Neural progenitor cell (in vitro differentiated cells): Measurements from ENCODE around the gene CFAP92. TPM values are rescaled to one million over a fixed set of nuclear protein-coding genes. Genes with fewer than 3 reads are reported as not detected.

Experiments
- DNase-seq: peaks from one replicate; pipeline ENCODE4 v3.0.0-alpha.2; 2016; ENCODE audit warnings: low spot score
- H2AFZ ChIP-seq: fragments of 200-600 bp; sonication (generic); replicated peaks from 2 replicates; pipeline ENCODE4 v1.6.1; 2016; ENCODE audit warnings: antibody characterized with exemption
- H3F3A ChIP-seq: fragments of 200-600 bp; sonication (generic); 2 replicates; pipeline ENCODE4 v1.6.1; 2016; ENCODE audit warnings: antibody characterized with exemption, low read depth
- H3K27ac ChIP-seq: fragments of 200-600 bp; sonication (generic); 2 replicates; pipeline ENCODE4 v1.5.1; 2016; ENCODE audit warnings: mild to moderate bottlenecking
- H3K27me3 ChIP-seq: fragments of 200-600 bp; sonication (generic); 2 replicates; pipeline ENCODE4 v1.6.1; 2016; ENCODE audit warnings: mild to moderate bottlenecking, moderate library complexity
- H3K36me3 ChIP-seq: fragments of 200-600 bp; sonication (generic); 2 replicates; pipeline ENCODE4 v1.5.1; 2016
- H3K4me1 ChIP-seq: fragments of 200-600 bp; sonication (generic); 2 replicates; pipeline ENCODE4 v1.6.1; 2016; ENCODE audit warnings: mixed run types
- H3K4me2 ChIP-seq: fragments of 200-600 bp; sonication (generic); 2 replicates; pipeline ENCODE4 v1.6.1; 2016
- H3K4me3 ChIP-seq: fragments of 200-600 bp; sonication (generic); 2 replicates; pipeline ENCODE4 v1.5.1; 2016
- H3K79me2 ChIP-seq: fragments of 200-600 bp; sonication (generic); 2 replicates; pipeline ENCODE4 v1.6.1; 2016; ENCODE audit warnings: low read depth
- H3K9ac ChIP-seq: fragments of 200-600 bp; sonication (generic); 2 replicates; pipeline ENCODE4 v1.6.1; 2016
- H3K9me3 ChIP-seq: fragments of 200-600 bp; sonication (generic); 2 replicates; pipeline ENCODE4 v1.5.1; 2016; ENCODE audit warnings: low read depth
- H4K20me1 ChIP-seq: fragments of 200-600 bp; sonication (generic); 2 replicates; pipeline ENCODE4 v1.6.1; 2016; ENCODE audit warnings: low read depth
- H3K27ac Mint-ChIP-seq: 3 replicates; pipeline ENCODE4 v1.8.0; 2021; ENCODE audit warnings: mixed read lengths
- H3K27me3 Mint-ChIP-seq: 2 replicates; pipeline ENCODE4 v1.8.0; 2022; ENCODE audit warnings: low read depth, mild to moderate bottlenecking, inconsistent platforms, moderate library complexity, mixed read lengths; ENCODE audit not compliant: insufficient read depth
- H3K36me3 Mint-ChIP-seq: 3 replicates; pipeline ENCODE4 v1.8.0; 2021; ENCODE audit warnings: mixed read lengths
- H3K4me1 Mint-ChIP-seq: 3 replicates; pipeline ENCODE4 v1.8.0; 2021; ENCODE audit warnings: mixed read lengths
- H3K4me3 Mint-ChIP-seq: 3 replicates; pipeline ENCODE4 v1.8.0; 2021; ENCODE audit warnings: mild to moderate bottlenecking, moderate library complexity, mixed read lengths
- H3K9me3 Mint-ChIP-seq: 3 replicates; pipeline ENCODE4 v1.8.0; 2020; ENCODE audit warnings: mixed read lengths
- EZH2 ChIP-seq: fragments of 200-600 bp; sonication (generic); IDR thresholded peaks from 2 replicates; pipeline ENCODE4 v1.6.1; 2017; ENCODE audit warnings: antibody characterized with exemption, mild to moderate bottlenecking, moderate library complexity
- EZH2phosphoT487 ChIP-seq: fragments of 200-600 bp; sonication (generic); IDR thresholded peaks from 2 replicates; pipeline ENCODE4 v1.6.1; 2017; ENCODE audit warnings: antibody characterized with exemption
- total RNA-seq: library from RNA; depleted of rRNA; stranded (reverse); fragments of >200 nt; gene quantifications from 2 replicates; pipeline ENCODE4 v1.2.3, GENCODE V29; 2015; ENCODE audit warnings: low replicate concordance
- TF ChIP-seq, protein P1 (sequence below): fragments of 200-600 bp; sonication (generic); IDR thresholded peaks from 2 replicates; pipeline ENCODE4 v1.5.1; 2017; ENCODE audit warnings: antibody characterized with exemption, mild to moderate bottlenecking

CFAP92 gene
- total RNA-seq, 1 donor from 2014 or later, result 5.5 TPM

DNA sequence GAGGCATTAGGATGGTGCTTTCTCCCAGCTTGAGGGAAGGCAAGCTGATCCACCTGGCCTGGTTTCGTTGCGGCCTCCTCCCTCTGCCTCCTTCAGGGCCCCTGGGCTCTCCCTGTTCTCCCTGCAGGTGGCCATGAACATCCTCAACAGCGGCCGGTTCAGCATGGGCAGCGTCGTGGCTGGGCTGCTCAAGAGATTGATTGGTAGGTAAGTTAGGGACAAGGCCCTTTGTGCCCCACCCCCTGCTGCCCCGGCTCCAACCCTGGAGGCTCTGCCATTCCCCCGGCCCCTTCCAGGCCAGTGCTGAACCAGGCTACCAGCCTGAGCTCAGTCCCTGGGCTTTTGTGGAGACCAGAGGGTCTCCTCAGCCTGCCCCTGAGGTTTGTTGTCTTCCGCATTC, 91.5 kb downstream of the CFAP92 start:
- no peaks in the 10 kb centered on the region for H3K4me1 ChIP-seq
- no peak overlapping the region for H3K9ac ChIP-seq
- no peak overlapping the region for H3K4me3 ChIP-seq
- H3K9me3 ChIP-seq, result no peaks in the 10 kb centered on the region
- H3K79me2 ChIP-seq, result no peaks in the 10 kb centered on the region
- H4K20me1 ChIP-seq, result no peaks in the 10 kb centered on the region
- Mint-ChIP-seq H3K4me1 (peaks cover 2% of the 10 kb centered on the region), H3K27ac (no peak overlapping the region), H3K27me3 (peaks cover 3% of the 10 kb centered on the region), H3K36me3 (peaks cover 40% of the 10 kb centered on the region), H3K9me3 (no peaks in the 10 kb centered on the region), H3K4me3 (no peak overlapping the region)
- TF ChIP-seq, protein P1, sequence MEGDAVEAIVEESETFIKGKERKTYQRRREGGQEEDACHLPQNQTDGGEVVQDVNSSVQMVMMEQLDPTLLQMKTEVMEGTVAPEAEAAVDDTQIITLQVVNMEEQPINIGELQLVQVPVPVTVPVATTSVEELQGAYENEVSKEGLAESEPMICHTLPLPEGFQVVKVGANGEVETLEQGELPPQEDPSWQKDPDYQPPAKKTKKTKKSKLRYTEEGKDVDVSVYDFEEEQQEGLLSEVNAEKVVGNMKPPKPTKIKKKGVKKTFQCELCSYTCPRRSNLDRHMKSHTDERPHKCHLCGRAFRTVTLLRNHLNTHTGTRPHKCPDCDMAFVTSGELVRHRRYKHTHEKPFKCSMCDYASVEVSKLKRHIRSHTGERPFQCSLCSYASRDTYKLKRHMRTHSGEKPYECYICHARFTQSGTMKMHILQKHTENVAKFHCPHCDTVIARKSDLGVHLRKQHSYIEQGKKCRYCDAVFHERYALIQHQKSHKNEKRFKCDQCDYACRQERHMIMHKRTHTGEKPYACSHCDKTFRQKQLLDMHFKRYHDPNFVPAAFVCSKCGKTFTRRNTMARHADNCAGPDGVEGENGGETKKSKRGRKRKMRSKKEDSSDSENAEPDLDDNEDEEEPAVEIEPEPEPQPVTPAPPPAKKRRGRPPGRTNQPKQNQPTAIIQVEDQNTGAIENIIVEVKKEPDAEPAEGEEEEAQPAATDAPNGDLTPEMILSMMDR, result no peak
- TF ChIP-seq EZH2phosphoT487 (no peak), EZH2 (no peak)
- H3K27me3 ChIP-seq, result no peaks in the 10 kb centered on the region
- no peak for DNase-seq
- H2AFZ ChIP-seq, result no peak overlapping the region
- no peak overlapping the region for H3K27ac ChIP-seq
- H3K4me2 ChIP-seq, result no peak overlapping the region
- no peaks in the 10 kb centered on the region for H3K36me3 ChIP-seq
- H3F3A ChIP-seq, result no peaks in the 10 kb centered on the region

DNA sequence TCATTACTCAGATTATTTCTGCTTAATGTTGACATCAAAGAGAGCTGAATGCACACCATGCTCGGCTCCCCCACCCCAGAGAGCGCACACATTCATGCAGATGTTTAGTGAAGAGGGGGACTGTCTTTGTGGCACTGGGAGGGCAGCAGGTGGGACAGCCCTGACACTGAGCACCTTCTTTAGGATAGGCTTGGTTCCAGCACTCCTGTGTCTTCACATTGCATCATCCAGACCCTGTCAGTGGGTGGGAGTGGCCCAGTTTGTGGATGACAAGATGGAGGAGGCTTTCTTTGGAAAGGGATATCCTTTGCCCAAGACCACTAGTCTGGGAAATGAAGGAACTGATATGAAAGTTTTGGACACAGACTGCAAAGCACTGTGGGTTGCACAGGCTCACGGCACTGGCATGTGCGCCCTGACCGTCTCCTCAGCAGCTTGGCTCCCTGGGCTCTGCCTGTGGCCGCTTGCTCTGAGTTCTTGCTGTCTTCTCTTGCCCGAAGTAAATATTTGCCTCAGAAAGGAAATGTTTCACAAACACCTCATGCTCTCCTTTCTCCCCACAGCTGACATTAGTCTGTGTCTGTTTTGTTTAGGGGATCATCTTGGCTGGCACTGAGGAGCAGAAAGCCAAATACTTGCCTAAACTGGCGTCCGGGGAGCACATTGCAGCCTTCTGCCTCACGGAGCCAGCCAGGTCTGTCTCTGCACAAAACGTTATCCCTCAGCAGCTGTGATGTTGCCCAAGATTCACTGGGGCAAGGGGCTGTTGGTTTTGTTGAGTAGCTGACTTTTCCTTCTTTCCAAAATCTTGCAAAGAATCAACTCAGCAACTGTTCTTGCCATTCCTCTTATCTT, 97.8 kb downstream of the CFAP92 start:
- H3F3A ChIP-seq, result no peaks in the 10 kb centered on the region
- peaks cover 2% of the 10 kb centered on the region for H3K27me3 Mint-ChIP-seq
- no peaks in the 10 kb centered on the region for H3K9me3 Mint-ChIP-seq
- no peak overlapping the region for H3K4me3 Mint-ChIP-seq
- TF ChIP-seq, protein P1, result no peak
- no peak for TF ChIP-seq EZH2
- no peak for TF ChIP-seq EZH2phosphoT487
- H3K27me3 ChIP-seq, result no peaks in the 10 kb centered on the region
- no peak overlapping the region for H3K27ac Mint-ChIP-seq
- no peak overlapping the region for H3K27ac ChIP-seq
- H3K4me2 ChIP-seq, result no peak overlapping the region
- H3K9ac ChIP-seq, result no peak overlapping the region
- peaks cover 39% of the 10 kb centered on the region for H3K36me3 Mint-ChIP-seq
- H3K9me3 ChIP-seq, result no peaks in the 10 kb centered on the region
- H3K4me1 Mint-ChIP-seq, result no peaks in the 10 kb centered on the region
- no peak for DNase-seq
- H3K36me3 ChIP-seq, result no peaks in the 10 kb centered on the region
- no peaks in the 10 kb centered on the region for H3K79me2 ChIP-seq
- H3K4me1 ChIP-seq, result no peaks in the 10 kb centered on the region
- no peak overlapping the region for H2AFZ ChIP-seq
- no peaks in the 10 kb centered on the region for H4K20me1 ChIP-seq
- no peak overlapping the region for H3K4me3 ChIP-seq

DNA sequence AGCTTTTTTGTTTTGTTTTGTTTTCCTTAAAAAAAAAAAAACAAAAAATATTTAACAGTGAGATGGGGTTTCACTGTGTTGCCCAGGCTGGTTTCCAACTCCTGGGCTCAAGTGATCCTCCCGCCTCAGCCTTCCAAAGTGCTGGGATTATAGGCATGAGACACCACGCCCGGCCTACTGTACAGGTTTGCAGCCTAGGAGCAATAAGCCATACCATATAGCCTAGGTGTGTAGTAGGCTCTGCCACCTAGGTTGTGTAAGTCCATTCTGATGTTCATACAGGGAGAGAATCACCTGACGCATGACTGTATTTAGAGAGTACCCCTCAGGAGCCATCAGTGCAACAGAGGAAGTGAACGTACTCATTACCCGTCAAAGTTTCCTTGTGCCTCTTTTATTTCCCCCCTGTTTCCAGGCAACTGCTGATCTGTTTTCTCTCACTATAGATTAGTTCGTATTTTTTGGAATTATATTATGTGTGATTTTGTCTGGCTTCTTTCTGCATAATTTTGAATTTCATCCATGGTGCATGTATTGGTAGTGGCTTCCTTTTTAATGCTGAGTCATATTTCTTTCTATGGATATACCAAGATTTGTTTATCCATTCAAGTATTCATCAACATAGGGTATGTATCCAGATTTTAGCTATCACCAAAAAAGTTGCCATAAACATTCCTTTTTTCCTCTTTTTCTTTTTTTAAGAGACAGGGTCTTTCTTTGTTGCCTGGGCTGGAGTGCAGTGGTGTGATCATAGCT, 104.6 kb downstream of the CFAP92 start:
- DNase-seq, result no peak
- no peak overlapping the region for H3K4me3 ChIP-seq
- TF ChIP-seq, protein P1, result no peak
- TF ChIP-seq EZH2 (no peak), EZH2phosphoT487 (no peak)
- H3K4me2 ChIP-seq, result no peak overlapping the region
- H3K9me3 ChIP-seq, result no peaks in the 10 kb centered on the region
- peaks cover 2% of the 10 kb centered on the region for H3K27me3 Mint-ChIP-seq
- no peaks in the 10 kb centered on the region for H3K4me1 Mint-ChIP-seq
- no peaks in the 10 kb centered on the region for H3K4me1 ChIP-seq
- H3F3A ChIP-seq, result no peaks in the 10 kb centered on the region
- H3K36me3 ChIP-seq, result no peaks in the 10 kb centered on the region
- H4K20me1 ChIP-seq, result no peaks in the 10 kb centered on the region
- H2AFZ ChIP-seq, result no peak overlapping the region
- H3K9me3 Mint-ChIP-seq, result no peaks in the 10 kb centered on the region
- H3K27me3 ChIP-seq, result no peaks in the 10 kb centered on the region
- H3K4me3 Mint-ChIP-seq, result no peak overlapping the region
- H3K27ac ChIP-seq, result no peak overlapping the region
- peaks cover 6% of the 10 kb centered on the region for H3K79me2 ChIP-seq
- H3K9ac ChIP-seq, result no peak overlapping the region
- peaks cover 7% of the 10 kb centered on the region for H3K36me3 Mint-ChIP-seq
- no peak overlapping the region for H3K27ac Mint-ChIP-seq
